ENCODE results near the gene CEACAM1.
"Not testable (repeated sequence)": the region's sequence is repeated elsewhere in the genome, so short reads cannot be mapped to it uniquely, and the experiment has no call there.

The CEACAM1 gene

DNA sequence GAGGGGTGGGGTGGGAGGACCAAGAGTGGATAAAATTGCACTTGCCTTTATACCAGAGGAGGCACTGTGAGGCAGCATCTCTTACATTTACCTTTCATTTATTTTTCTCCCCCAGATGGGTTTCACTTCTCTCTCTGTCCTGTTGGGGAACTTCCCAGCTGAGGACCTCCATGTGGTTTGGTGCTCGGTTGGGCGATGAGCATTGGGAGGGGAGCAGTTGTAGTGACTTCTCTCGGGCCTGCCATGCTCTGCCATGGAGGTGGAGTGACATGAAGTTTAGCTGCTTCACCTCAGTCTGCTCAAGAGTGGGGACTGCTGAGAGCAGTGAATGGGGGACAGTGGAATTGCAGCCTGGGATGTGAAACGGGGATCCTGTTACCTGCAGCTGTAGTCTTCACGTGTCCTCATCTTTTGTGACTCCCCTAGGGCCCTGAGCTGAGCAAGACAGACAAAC lies 62.4 kb downstream of the CEACAM1 start:
- no peak overlapping the region for H3K27ac ChIP-seq (ENCODE audit: low read depth, low read length, severe bottlenecking)
- WGBS, 2 experiments (ENCODE audit: insufficient coverage in 2 of 2): 85 to 86% methylated on average over 3 to 4 of the region's 5 CpGs
- H3K4me3 ChIP-seq (ENCODE audit: extremely low read depth, insufficient read depth, low read length, poor library complexity, severe bottlenecking): no peak overlapping the region
- H3K36me3 ChIP-seq (ENCODE audit: control insufficient read depth, insufficient read depth, low read length): no peaks in the 10 kb centered on the region
- H3K4me1 ChIP-seq (ENCODE audit: control insufficient read depth, insufficient read depth, low read length, poor library complexity, severe bottlenecking): peaks cover 27% of the 10 kb centered on the region
- H3K9me3 ChIP-seq (ENCODE audit: control insufficient read depth, low read length): no peaks in the 10 kb centered on the region

DNA sequence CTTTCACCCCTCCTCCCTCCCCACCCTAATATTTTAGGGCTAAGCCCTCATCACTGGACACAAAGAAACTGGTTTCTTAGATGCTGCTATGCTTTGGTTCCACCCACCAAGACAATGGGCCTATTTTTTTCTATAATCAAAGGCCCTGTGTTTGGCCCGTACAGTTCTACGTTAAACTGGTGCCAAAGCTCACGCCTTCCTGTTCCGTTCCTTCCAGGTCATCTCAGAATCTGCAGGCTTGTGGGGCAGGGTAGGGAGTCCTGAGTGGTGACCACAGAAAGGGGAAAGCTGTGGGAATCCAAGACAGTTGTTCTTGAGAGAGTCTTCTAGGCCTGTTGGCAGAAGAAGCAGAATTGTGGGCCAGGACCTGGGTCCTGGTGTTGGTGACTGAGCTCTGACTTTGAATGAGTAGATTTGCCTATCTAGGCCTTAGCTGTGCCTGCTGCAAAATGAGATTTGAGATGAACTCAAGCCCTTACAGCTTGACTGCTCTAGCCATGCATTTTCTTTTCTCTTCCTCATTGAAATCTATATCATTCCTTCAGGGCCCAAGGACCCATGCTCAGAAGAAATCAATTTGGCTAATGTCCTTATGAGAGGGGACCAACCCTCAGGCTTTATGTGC lies 66.5 kb downstream of the CEACAM1 start:
- H3K27ac ChIP-seq (ENCODE audit: low read depth, low read length, severe bottlenecking): no peak overlapping the region
- 96 to 100% methylated on average over 4 of the region's 4 CpGs for whole genome bisulfite sequencing, 2 experiments (ENCODE audit: insufficient coverage in 2 of 2)
- H3K36me3 ChIP-seq (ENCODE audit: control insufficient read depth, insufficient read depth, low read length): no peaks in the 10 kb centered on the region
- no peak overlapping the region for H3K4me3 ChIP-seq (ENCODE audit: extremely low read depth, insufficient read depth, low read length, poor library complexity, severe bottlenecking)
- H3K9me3 ChIP-seq (ENCODE audit: control insufficient read depth, low read length): peaks cover 4% of the 10 kb centered on the region
- H3K4me1 ChIP-seq (ENCODE audit: control insufficient read depth, insufficient read depth, low read length, poor library complexity, severe bottlenecking): peaks cover 13% of the 10 kb centered on the region

DNA sequence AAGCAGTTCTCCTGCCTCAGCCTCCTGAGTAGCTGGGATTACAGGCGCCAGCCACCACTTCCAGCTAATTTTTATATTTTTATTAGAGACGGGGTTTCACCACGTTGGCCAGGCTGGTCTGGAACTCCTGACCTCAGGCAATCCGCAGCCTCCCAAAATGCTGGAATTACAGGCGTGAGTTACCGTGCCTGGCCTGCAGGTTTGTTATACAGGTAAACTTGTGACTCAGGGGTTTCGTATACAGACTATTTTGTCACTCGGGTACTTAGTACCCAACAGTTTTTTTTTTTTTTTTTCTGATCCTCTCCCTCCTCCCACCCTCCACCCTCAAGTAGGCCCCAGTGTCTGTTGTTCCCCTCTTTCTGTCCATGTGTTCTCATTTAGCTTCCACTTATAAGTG lies 67.0 kb downstream of the CEACAM1 start:
- WGBS, 2 experiments (ENCODE audit: insufficient coverage in 2 of 2): 92 to 94% methylated on average over 7 to 8 of the region's 8 CpGs
- H3K4me3 ChIP-seq (ENCODE audit: extremely low read depth, insufficient read depth, low read length, poor library complexity, severe bottlenecking); H3K36me3 ChIP-seq (ENCODE audit: control insufficient read depth, insufficient read depth, low read length); H3K27ac ChIP-seq (ENCODE audit: low read depth, low read length, severe bottlenecking); H3K4me1 ChIP-seq (ENCODE audit: control insufficient read depth, insufficient read depth, low read length, poor library complexity, severe bottlenecking); H3K9me3 ChIP-seq (ENCODE audit: control insufficient read depth, low read length): not testable (repeated sequence)

DNA sequence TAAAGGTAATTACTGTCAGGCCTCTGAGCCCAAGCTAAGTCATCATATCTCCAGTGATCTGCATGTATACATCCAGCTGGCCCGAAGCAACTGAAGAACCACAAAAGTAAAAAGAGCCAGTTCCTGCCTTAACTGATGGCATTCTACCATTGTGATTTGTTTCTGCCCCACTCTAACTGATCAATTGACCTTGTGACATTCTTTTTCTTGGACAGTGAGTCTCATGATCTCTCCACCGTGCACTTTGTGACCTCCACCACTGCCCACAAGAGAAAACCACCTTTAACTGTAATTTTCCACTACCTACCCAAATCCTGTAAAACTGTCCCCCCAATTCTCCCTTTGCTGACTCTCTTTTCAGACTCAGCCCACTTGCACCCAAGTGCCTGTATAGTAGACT lies 68.4 kb downstream of the CEACAM1 start:
- Histone ChIP-seq H3K9me3 (ENCODE audit: control insufficient read depth, low read length) (peaks cover 4% of the 10 kb centered on the region), H3K4me3 (ENCODE audit: extremely low read depth, insufficient read depth, low read length, poor library complexity, severe bottlenecking) (no peak overlapping the region), H3K4me1 (ENCODE audit: control insufficient read depth, insufficient read depth, low read length, poor library complexity, severe bottlenecking) (peaks cover 5% of the 10 kb centered on the region), H3K36me3 (ENCODE audit: control insufficient read depth, insufficient read depth, low read length) (no peaks in the 10 kb centered on the region), H3K27ac (ENCODE audit: low read depth, low read length, severe bottlenecking) (no peak overlapping the region)
- 94 to 100% methylated on average over 2 of the region's 2 CpGs for WGBS, 2 experiments (ENCODE audit: insufficient coverage in 2 of 2)

Measured in mesodermal cell (in vitro differentiated cells).